NOMO-1 (cell line): Measurements from ENCODE around the gene MCCC2.
"Not testable (repeated sequence)": the region's sequence is repeated elsewhere in the genome, so short reads cannot be mapped to it uniquely, and the experiment has no call there.

Experiments
- DNase-seq, 2 experiments: peaks; one replicate each; lab custom pipeline; 2025; ENCODE audit not compliant: unreplicated experiment in 2 of 2; lab: John Stamatoyannopoulos, UW

MCCC2 gene

GRCh38 chr5:71658916-71659662, 71.9 kb downstream of the MCCC2 start:
- no peak for DNase-seq

- no peak for DNase-seq
Observed at GRCh38 chr5:71662381-71662780, 75.2 kb downstream of the MCCC2 start.

GRCh38 chr5:71663191-71663969, 76.2 kb downstream of the MCCC2 start:
- no peak for DNase-seq

GRCh38 chr5:71664615-71665014, 77.5 kb downstream of the MCCC2 start:
- not testable (repeated sequence) for DNase-seq

- DNase-seq, result no peak
Observed at GRCh38 chr5:71666321-71666720, 79.2 kb downstream of the MCCC2 start.

- DNase-seq, result no peak
Observed at GRCh38 chr5:71677977-71678376, 90.8 kb downstream of the MCCC2 start.

GRCh38 chr5:71679714-71680113, 92.6 kb downstream of the MCCC2 start:
- DNase-seq, result no peak

GRCh38 chr5:71680510-71680909, 93.4 kb downstream of the MCCC2 start:
- DNase-seq, result no peak

GRCh38 chr5:71681296-71681695, 94.2 kb downstream of the MCCC2 start:
- no peak for DNase-seq

GRCh38 chr5:71684309-71684708, 97.2 kb downstream of the MCCC2 start:
- DNase-seq, result no peak

- DNase-seq, result no peak
Observed at GRCh38 chr5:71693828-71694427, 106.8 kb downstream of the MCCC2 start.

- no peak for DNase-seq
Observed at GRCh38 chr5:71695071-71695470, 107.9 kb downstream of the MCCC2 start.

GRCh38 chr5:71695595-71695994, 108.5 kb downstream of the MCCC2 start:
- no peak for DNase-seq

- no peak for DNase-seq
Observed at GRCh38 chr5:71697967-71698366, 110.8 kb downstream of the MCCC2 start.

- DNase-seq, result no peak
Observed at GRCh38 chr5:71699233-71699632, 112.1 kb downstream of the MCCC2 start.

GRCh38 chr5:71699751-71700150, 112.6 kb downstream of the MCCC2 start:
- no peak for DNase-seq

GRCh38 chr5:71700803-71701202, 113.7 kb downstream of the MCCC2 start:
- no peak for DNase-seq

- DNase-seq, result no peak
Observed at GRCh38 chr5:71701407-71701806, 114.3 kb downstream of the MCCC2 start.

GRCh38 chr5:71703941-71704340, 116.8 kb downstream of the MCCC2 start:
- no peak for DNase-seq

GRCh38 chr5:71705421-71705820, 118.3 kb downstream of the MCCC2 start:
- DNase-seq, result no peak

GRCh38 chr5:71706906-71707305, 119.8 kb downstream of the MCCC2 start:
- no peak for DNase-seq
